Globus pallidus (tissue), 1 donor: ENCODE measurements around the gene CROCC2.

Experiments used
- DNase-seq: peaks from one replicate; pipeline ENCODE4 v3.0.0-alpha.2; 2015; ENCODE audit warnings: low spot score

The CROCC2 gene

GRCh38 chr2:240921311-240921994 lies 15.3 kb downstream of the CROCC2 start:
- DNase-seq, result no peak

DNA sequence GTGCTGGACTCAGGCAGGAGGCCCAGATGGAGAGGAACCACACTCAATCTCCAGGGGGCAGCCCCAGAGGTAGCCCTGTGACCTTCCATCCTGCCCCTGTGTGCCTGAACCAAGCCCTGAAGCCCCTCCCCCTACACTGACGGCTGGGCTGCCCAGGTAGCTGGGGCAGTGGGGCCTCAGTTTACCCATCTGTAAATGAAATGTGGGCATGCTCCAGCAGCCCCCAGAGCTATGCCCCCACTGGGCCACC lies 15.8 kb downstream of the CROCC2 start:
- no peak for DNase-seq

GRCh38 chr2:240922245-240922981 lies 16.3 kb downstream of the CROCC2 start:
- no peak for DNase-seq

DNA sequence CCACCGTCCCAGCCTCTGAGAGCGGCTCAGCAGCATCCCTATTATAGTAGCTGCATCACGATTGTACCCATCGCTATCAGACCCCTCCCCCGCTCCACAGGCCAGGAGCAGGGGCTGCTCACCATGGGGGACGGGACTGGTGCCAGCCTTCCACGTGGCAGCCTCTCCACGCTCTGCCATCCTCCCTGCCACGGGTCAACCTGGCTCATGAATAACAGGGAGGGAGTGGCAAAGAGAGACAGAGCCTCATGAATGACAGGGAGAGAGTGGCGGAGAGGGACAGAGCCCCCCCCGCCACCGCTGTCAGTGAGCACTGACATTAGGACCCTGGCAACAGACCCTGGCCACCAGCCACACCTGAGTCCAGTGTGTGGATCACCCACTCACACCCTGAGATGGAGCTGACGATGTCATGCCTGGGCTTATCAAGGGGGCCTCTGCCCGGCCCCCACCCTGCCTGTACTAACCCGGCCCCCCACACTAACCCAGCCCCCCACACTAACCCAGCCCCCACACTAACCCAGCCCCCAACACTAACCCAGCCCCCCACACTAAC lies 16.9 kb downstream of the CROCC2 start:
- no peak for DNase-seq

DNA sequence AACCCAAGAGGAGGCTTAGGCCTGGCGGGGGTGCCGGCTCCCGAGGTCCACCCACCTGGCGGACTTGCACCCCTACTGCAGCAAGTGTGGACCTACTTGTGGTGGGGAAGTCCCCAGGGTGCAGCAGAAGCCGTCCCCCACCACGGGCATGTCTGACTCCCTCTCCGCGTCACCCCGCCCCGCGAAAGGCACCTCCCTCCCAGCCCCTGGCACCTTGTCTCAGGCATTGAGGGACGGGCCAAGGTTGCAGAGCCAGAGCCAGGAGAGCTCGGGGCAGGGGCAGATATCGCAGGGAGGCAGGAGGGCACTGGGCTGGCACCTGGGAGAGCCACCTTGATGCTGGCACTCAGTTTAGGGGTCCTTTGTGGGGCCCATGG lies 19.0 kb downstream of the CROCC2 start:
- no peak for DNase-seq

DNA sequence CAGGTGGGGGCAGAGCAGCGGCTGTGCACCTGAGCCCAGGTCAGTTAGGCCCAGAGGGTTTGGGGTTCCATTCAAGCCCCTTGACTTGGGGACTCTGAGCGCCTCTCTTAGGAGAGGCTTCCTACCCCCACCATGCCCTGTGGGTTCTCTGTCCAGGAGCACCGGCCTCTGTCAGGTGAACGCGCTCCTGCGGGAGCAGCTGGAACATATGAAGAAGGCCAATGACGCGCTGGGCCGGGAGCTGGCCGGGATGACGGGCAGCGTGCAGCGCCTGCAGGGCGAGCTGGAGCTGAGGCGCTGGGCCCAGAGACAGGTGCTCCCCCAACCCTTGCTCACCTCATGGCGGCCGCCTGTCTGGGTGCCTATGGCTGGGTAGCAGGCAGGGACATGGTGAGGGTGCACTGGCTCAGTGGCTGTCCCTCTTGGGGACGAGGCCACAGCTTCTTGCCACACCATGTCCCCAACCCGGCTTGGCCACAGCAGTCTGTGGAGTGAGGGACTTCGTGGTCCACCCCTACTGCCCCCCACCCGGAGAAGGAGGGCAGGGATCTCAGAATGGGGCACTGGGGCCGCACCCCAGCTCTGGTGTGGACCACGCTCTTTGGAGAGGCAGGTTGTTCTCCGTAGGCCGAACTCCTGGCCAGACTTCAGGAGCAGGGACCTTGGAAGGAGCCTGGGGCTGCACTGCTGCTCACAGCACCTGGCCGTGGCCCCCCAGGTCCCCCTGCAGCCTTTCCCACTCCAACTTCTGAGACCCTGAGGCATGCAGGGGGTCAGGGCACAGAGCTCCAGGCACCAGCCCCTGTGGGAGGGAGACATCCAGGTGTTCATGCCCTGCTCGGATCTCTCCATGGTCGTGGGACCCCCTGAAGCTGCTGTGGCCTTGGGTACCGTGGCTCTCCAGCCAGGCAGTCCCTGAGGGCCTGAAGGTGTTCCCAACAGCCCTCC lies 19.7 kb downstream of the CROCC2 start:
- DNase-seq, result no peak

- no peak for DNase-seq
These were observed 20.6 kb downstream of the CROCC2 start for GRCh38 chr2:240926516-240927389.

GRCh38 chr2:240927390-240927781 lies 21.2 kb downstream of the CROCC2 start:
- DNase-seq, result no peak

GRCh38 chr2:240928476-240929363 lies 22.6 kb downstream of the CROCC2 start:
- no peak for DNase-seq

DNA sequence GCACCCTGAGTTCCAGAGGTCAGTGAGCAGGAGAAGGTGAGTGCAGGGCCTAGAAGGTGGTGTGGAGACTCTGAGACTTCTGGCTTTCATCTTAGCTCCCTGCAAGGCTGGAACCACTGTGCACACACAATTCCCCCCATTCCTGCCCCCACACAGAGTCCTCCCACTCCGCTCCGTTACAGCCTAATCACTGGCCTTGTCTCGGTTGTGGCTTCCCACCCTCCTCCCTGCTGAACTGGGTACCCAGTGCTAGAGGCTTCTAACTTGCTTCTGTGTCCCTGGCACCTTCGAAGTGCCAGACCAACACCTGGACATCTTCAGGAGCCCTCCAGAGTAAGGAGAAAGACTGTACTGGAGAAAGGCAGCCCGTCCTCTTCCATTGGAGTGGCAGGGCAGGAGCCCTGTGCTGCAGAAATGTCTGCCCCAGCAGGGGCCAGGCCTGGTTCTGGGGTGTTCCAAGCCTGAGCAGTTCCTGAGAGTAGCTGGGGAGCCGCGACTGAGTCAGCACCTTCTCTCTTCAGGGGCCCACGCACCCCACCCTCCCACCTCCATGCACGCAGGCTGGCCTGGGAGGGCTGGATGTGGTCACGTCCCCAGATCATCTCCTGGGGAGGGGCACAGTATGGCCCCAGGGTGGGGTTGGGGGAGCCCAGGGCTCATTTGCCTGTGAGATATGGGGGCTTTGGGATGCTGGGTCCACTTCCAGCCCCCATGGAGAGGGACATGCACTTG lies 23.4 kb downstream of the CROCC2 start:
- DNase-seq, result no peak

DNA sequence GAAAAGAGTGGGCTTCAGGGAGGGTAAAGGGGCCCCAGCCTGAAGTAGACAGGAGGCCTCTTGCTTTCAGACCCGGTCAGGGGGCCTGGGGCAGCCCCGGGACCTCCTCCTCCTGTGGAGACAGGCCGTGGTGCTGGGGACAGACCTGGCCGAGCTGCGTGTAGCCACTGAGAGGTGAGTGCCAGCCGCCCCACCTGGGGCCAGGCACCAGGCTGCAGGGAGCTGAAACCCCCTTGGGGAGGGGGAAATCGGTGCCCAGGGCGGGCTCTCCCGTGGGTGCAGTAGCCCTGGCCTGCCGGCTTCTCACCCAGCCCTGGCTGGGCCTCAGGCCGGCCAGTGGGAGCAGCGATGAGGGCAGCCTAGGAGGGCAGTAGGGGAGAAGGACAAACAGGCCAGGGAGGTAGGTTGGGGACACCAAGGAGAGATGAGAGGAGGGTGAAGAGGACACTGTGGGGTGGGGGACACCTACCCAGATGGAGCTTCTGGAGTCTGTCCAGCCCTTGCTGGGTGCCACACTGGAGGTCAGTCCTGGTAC lies 24.0 kb downstream of the CROCC2 start:
- DNase-seq, result no peak

GRCh38 chr2:240930631-240931318 lies 24.6 kb downstream of the CROCC2 start:
- DNase-seq, result no peak

DNA sequence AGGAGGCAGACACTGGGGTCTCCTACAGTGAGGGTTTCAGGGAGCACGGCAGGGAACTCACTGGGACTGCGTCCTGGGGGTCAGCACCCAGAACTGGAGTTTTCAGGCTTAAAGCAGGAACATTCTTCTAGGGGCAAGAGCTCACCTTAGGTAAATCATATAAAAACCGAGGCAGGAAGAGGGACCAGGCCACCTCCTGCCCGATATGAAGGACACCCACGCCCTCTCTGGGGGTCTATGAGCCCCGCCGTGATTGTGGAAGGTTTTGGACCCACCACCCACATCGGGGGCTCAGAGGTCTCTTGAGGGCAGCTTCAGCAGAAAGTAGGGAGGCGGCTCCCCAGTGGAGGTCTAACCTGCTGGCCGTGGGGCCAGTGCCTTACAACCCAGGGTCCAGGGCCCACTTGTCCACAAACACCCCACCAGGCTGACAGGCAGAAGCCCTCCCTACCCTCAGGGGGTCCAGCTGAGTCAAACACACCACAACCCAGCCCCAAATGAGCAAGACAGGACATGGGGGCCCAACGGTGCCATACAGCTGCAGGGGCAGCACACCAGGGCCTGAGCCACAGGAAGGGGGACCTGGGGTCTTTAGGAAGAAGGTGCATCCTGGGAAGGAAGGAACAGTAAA lies 25.3 kb downstream of the CROCC2 start:
- DNase-seq, result no peak

DNA sequence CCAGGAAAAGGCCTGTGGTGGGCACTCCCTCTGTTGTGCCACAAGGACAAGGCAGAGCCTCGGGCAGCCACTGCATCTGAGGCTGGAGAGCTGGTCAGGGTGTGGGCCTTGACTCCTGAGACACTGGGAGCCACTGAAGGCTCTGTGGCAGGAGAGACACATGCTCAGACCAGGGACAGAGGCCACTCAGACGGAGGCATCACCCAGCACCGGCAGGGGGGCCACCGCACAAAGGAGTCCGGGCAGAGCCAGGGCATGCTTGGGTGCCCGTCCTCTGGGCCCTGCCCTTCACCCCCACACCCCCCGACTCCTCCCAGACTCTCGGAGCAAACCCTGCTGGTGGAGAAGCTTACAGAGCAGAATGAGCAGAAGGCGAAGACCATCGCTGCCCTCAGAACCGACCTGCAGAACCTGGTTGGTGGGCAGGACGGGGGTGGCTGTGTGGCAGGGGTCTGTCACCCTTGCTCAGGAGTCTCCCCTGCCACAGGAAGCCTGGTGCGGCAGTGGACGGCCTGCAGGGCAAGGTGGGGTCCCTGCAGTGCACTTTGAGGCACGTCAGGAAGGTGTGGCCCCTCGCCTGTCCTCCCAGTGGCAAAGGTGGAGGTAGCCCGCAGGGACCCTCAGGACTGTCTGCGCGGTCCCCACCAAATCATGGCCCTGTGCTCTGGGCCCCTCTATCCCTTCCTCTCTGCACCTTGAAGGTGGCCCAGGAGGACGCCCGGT lies 26.0 kb downstream of the CROCC2 start:
- DNase-seq, result no peak

GRCh38 chr2:240932724-240933047 lies 26.6 kb downstream of the CROCC2 start:
- DNase-seq, result no peak

- no peak for DNase-seq
These were observed 27.2 kb downstream of the CROCC2 start for GRCh38 chr2:240933048-240933965.
